A549 (cell line): ENCODE results near the gene CSNK1A1L. TPM values are rescaled to one million over a fixed set of nuclear protein-coding genes. Genes with fewer than 3 reads are reported as not detected.

Experiments used
- ATAC-seq, 2 experiments: fragments of 200-7000 bp in 1 of 2; fragments of >200 bp in 1 of 2; cut with Nextera tagmentation in 1 of 2; cut with Tn5 transposase in 1 of 2; 3 replicates each; pipeline versions ENCODE4 v1.8.0 to v1.9.1; 2018 to 2020; ENCODE audit warnings: mild to moderate bottlenecking in 1 of 2, moderate library complexity in 1 of 2
- CTCF ChIA-PET: fragments of 300-600 bp; sonication (Branson Sonifier 250); formaldehyde crosslinking; extraction: SDS; loops from one replicate; lab custom pipeline; 2021; ENCODE audit warnings: antibody characterized with exemption, inconsistent platforms; lab: Yijun Ruan, JAX
- POLR2A ChIA-PET: fragments of 350-600 bp; formaldehyde crosslinking; extraction: SDS; loops from one replicate; lab custom pipeline; 2021; ENCODE audit warnings: antibody characterized with exemption, inconsistent platforms; lab: Yijun Ruan, JAX
- DNase-seq, 2 experiments: peaks; one replicate each; pipeline versions ENCODE4 v3.0.0 to v3.0.0-alpha.2; 2011 to 2016; ENCODE audit warnings: low read depth in 1 of 2, low spot score in 1 of 2
- FAIRE-seq: peaks from 2 replicates; lab custom pipeline; 2011; peaks lifted over from hg19 to GRCh38; lab: Jason Lieb, UNC
- H3K27ac ChIP-seq, 2 experiments: fragments of >200 bp; sonication (Bioruptor Twin); formaldehyde crosslinking; 3 replicates each; pipeline ENCODE4 v1.5.1; 2016 to 2017
- H3K4me1 ChIP-seq: fragments of >200 bp; sonication (Bioruptor Twin); formaldehyde crosslinking; 3 replicates; pipeline ENCODE4 v1.6.1; 2016
- H3K4me2 ChIP-seq: fragments of >200 bp; sonication (Bioruptor Twin); formaldehyde crosslinking; 3 replicates; pipeline ENCODE4 v1.6.1; 2016
- H3K4me3 ChIP-seq: fragments of >200 bp; sonication (Bioruptor Twin); formaldehyde crosslinking; 3 replicates; pipeline ENCODE4 v1.5.1; 2016
- H3K9me3 ChIP-seq: fragments of >200 bp; sonication (Bioruptor Twin); formaldehyde crosslinking; 3 replicates; pipeline ENCODE4 v1.6.1; 2016
- BHLHE40 ChIP-seq: IDR thresholded peaks from 2 replicates; pipeline ENCODE4 v1.6.1; 2012; ENCODE audit warnings: low read depth, low read length, inconsistent platforms
- CBX8 ChIP-seq: fragments of 200-600 bp; sonication (generic); IDR thresholded peaks from 2 replicates; pipeline ENCODE4 v1.6.1; 2016
- CHD2 ChIP-seq: fragments of 150-350 bp; IDR thresholded peaks from 2 replicates; pipeline ENCODE4 v1.6.1; 2014; ENCODE audit warnings: low read length; ENCODE audit not compliant: partially characterized antibody
- CHD4 ChIP-seq: fragments of 200-600 bp; sonication (generic); IDR thresholded peaks from 2 replicates; pipeline ENCODE4 v1.6.1; 2016; ENCODE audit warnings: antibody characterized with exemption, mild to moderate bottlenecking, borderline replicate concordance
- EHF ChIP-seq: fragments of 250-450 bp; sonication (Bioruptor Pico); IDR thresholded peaks from 2 replicates; pipeline ENCODE4 v1.5.0; 2020; ENCODE audit warnings: mild to moderate bottlenecking
- EHMT2 ChIP-seq: fragments of 200-600 bp; sonication (generic); IDR thresholded peaks from 2 replicates; pipeline ENCODE4 v1.6.1; 2016; ENCODE audit warnings: antibody characterized with exemption, low read depth, mild to moderate bottlenecking, moderate library complexity
- EP300 ChIP-seq, 2 experiments: fragments of >200 bp; sonication (Bioruptor Twin); formaldehyde crosslinking; IDR thresholded peaks; 2 replicates in 1 of 2; 3 replicates in 1 of 2; pipeline ENCODE4 v1.6.1; 2016 to 2017
- FOXS1 ChIP-seq: fragments of 250-450 bp; sonication (Bioruptor Pico); IDR thresholded peaks from 2 replicates; pipeline ENCODE4 v1.5.0; 2020; ENCODE audit warnings: mild to moderate bottlenecking, moderate library complexity
- GATA3 ChIP-seq: IDR thresholded peaks from 2 replicates; pipeline ENCODE4 v1.6.1; 2012; ENCODE audit warnings: borderline replicate concordance
- HDAC2 ChIP-seq: fragments of 200-600 bp; sonication (generic); IDR thresholded peaks from 2 replicates; pipeline ENCODE4 v1.6.1; 2016
- HOXA7 ChIP-seq: fragments of 250-450 bp; sonication (Bioruptor Pico); IDR thresholded peaks from 2 replicates; pipeline ENCODE4 v1.5.0; 2020; ENCODE audit warnings: mild to moderate bottlenecking, moderate library complexity
- JUN ChIP-seq, 2 experiments: fragments of >200 bp; sonication (Bioruptor Twin); formaldehyde crosslinking; IDR thresholded peaks; 2 replicates in 1 of 2; 3 replicates in 1 of 2; pipeline ENCODE4 v1.6.1; 2016 to 2017
- MAFK ChIP-seq: fragments of 450-650 bp; IDR thresholded peaks from 2 replicates; pipeline ENCODE4 v1.6.1; 2014; ENCODE audit not compliant: partially characterized antibody
- NPAS2 ChIP-seq: fragments of 250-450 bp; sonication (Bioruptor Pico); IDR thresholded peaks from 2 replicates; pipeline ENCODE4 v1.8.0; 2022; ENCODE audit warnings: mild to moderate bottlenecking, moderate library complexity, borderline replicate concordance
- NR3C1 ChIP-seq: fragments of >200 bp; sonication (Bioruptor Twin); formaldehyde crosslinking; IDR thresholded peaks from 3 replicates; pipeline ENCODE4 v1.6.1; 2017
- POLR2A ChIP-seq: IDR thresholded peaks from 2 replicates; pipeline ENCODE4 v1.6.1; 2012; ENCODE audit warnings: mild to moderate bottlenecking, low read length
- RARB ChIP-seq: fragments of 250-450 bp; sonication (Bioruptor Pico); IDR thresholded peaks from 2 replicates; pipeline ENCODE4 v1.8.0; 2021; ENCODE audit warnings: mild to moderate bottlenecking, moderate library complexity
- RFX5 ChIP-seq: fragments of 450-650 bp; IDR thresholded peaks from 2 replicates; pipeline ENCODE4 v1.7.1; 2014; ENCODE audit warnings: antibody characterized with exemption, mild to moderate bottlenecking, moderate library complexity
- RNF2 ChIP-seq: fragments of 200-600 bp; sonication (generic); IDR thresholded peaks from 2 replicates; pipeline ENCODE4 v1.6.1; 2016; ENCODE audit warnings: low read depth, mild to moderate bottlenecking, antibody characterized with exemption, moderate library complexity, borderline replicate concordance
- SREBF2 ChIP-seq: fragments of 450-650 bp; IDR thresholded peaks from 2 replicates; pipeline ENCODE4 v1.6.1; 2014; ENCODE audit warnings: mild to moderate bottlenecking, moderate library complexity
- TP53 ChIP-seq: fragments of 250-450 bp; sonication (Bioruptor Pico); IDR thresholded peaks from 2 replicates; pipeline ENCODE4 v1.5.0; 2021; ENCODE audit warnings: mild to moderate bottlenecking, moderate library complexity
- ZNF302 ChIP-seq: fragments of 250-450 bp; sonication (Bioruptor Pico); IDR thresholded peaks from 2 replicates; pipeline ENCODE4 v1.9.0; 2021; ENCODE audit warnings: inconsistent platforms, mild to moderate bottlenecking, moderate library complexity
- WGBS: methylation state at CpG from one replicate; pipeline ENCODE4 v1.1.6; 2017; ENCODE audit errors: missing lambda C conversion rate; 5-methylcytosine and 5-hydroxymethylcytosine counted together
- polyA plus RNA-seq, 4 experiments: library from polyadenylated mRNA; depleted of rRNA in 3 of 4; stranded (reverse); fragments of >200 nt; fragmentation: RNase III in 1 of 4; extraction: RNeasy Plus Mini Kit Qiagen cat#74134 plus additional on column Dnase treatment in 1 of 4; gene quantifications; 2 replicates in 3 of 4; 3 replicates in 1 of 4; pipeline ENCODE4 v1.2.3, GENCODE V29; 2011 to 2017
- TF ChIP-seq, protein P1 (sequence below): fragments of >200 bp; sonication (Bioruptor Twin); formaldehyde crosslinking; IDR thresholded peaks from 3 replicates; pipeline ENCODE4 v1.5.1; 2016
- TF ChIP-seq, protein P2 (sequence below): fragments of >200 bp; sonication (Bioruptor Twin); formaldehyde crosslinking; IDR thresholded peaks from 2 replicates; pipeline ENCODE4 v1.6.1; 2016

Gene CSNK1A1L
- polyA plus RNA-seq, 2 of the 4 experiments (the other 2 are of a cell fraction) = not detected

DNA sequence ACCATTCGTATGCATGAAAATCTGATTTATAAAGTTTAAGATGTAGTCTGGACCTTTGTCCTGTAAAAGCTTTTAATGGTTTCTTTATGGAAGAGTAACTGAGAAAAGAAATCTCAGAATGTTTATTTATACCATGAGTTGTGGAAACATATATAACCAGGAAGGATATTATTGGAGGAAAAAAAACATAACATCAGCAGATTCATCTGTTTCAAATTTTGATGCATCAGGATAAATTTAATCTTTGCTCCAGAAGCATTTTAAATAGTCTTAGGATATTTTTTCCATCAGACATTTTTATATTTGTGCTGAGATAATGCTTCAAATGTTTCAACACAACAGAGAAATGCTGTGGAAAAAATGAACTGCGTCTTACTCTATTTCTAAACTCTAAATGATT, 31.2 kb upstream of the CSNK1A1L start:
- ATAC-seq (no peak), DNase-seq (no peak), FAIRE-seq (no peak)
- TF ChIP-seq EP300 (IDR thresholded peaks at IDR 0.05) = no peak
- TF ChIP-seq MAFK = peak; percentile 9
- ChIA-PET CTCF (no interaction called here), POLR2A (no interaction called here)
- Histone ChIP-seq H3K4me3 (no peak overlapping the region), H3K27ac (no peak overlapping the region), H3K9me3 (no peaks in the 10 kb centered on the region), H3K4me1 (no peaks in the 10 kb centered on the region), H3K4me2 (no peak overlapping the region)
- 52% methylated on average over 2 of the region's 2 CpGs for WGBS

DNA sequence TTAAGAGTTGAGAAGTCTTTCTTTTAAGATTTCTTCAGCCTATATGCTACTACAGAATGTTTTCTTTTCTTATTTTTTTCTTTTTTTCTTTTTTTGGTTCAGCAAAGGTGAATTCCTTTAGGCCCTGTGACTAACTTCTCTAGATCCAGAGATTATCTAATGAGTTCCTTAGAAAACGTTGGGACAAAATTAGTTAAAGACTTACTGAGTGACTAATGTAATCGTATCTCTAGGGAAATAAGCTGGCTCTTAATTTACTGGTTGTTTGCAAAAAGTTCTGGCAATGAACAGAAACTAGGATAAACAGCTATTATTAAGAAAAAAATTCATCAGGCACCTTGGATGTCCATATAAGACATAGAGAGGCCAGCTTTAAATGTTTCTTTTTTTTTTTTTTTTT, 30.7 kb upstream of the CSNK1A1L start:
- CTCF ChIA-PET = no interaction called here
- FAIRE-seq (no peak), ATAC-seq (no peak)
- POLR2A ChIA-PET = no interaction called here
- WGBS = 7% methylated on average over 2 of the region's 2 CpGs
- Histone ChIP-seq H3K4me1 (no peaks in the 10 kb centered on the region), H3K27ac (no peak overlapping the region)
- TF ChIP-seq RARB (CRISPR knock-in tag) (no peak), EP300 (IDR thresholded peaks at IDR 0.05) (no peak), CBX8 (no peak), CHD2 (no peak), TP53 (CRISPR knock-in tag) (no peak), NPAS2 (CRISPR knock-in tag) (no peak), FOXS1 (no peak), ZNF302 (CRISPR knock-in tag) (no peak), EHF (no peak), GATA3 (no peak), BHLHE40 (no peak), HOXA7 (CRISPR knock-in tag) (no peak), POLR2A (no peak), NR3C1 (no peak), SREBF2 (no peak), CHD4 (no peak), EHMT2 (no peak), JUN (IDR thresholded peaks at IDR 0.05) (no peak), RFX5 (no peak)
- TF ChIP-seq, protein P1, sequence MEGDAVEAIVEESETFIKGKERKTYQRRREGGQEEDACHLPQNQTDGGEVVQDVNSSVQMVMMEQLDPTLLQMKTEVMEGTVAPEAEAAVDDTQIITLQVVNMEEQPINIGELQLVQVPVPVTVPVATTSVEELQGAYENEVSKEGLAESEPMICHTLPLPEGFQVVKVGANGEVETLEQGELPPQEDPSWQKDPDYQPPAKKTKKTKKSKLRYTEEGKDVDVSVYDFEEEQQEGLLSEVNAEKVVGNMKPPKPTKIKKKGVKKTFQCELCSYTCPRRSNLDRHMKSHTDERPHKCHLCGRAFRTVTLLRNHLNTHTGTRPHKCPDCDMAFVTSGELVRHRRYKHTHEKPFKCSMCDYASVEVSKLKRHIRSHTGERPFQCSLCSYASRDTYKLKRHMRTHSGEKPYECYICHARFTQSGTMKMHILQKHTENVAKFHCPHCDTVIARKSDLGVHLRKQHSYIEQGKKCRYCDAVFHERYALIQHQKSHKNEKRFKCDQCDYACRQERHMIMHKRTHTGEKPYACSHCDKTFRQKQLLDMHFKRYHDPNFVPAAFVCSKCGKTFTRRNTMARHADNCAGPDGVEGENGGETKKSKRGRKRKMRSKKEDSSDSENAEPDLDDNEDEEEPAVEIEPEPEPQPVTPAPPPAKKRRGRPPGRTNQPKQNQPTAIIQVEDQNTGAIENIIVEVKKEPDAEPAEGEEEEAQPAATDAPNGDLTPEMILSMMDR = no peak
- TF ChIP-seq, all 56 proteins: peak for 0
- DNase-seq = no peak
- Histone ChIP-seq H3K4me2 (no peak overlapping the region), H3K9me3 (no peaks in the 10 kb centered on the region), H3K4me3 (no peak overlapping the region)

DNA sequence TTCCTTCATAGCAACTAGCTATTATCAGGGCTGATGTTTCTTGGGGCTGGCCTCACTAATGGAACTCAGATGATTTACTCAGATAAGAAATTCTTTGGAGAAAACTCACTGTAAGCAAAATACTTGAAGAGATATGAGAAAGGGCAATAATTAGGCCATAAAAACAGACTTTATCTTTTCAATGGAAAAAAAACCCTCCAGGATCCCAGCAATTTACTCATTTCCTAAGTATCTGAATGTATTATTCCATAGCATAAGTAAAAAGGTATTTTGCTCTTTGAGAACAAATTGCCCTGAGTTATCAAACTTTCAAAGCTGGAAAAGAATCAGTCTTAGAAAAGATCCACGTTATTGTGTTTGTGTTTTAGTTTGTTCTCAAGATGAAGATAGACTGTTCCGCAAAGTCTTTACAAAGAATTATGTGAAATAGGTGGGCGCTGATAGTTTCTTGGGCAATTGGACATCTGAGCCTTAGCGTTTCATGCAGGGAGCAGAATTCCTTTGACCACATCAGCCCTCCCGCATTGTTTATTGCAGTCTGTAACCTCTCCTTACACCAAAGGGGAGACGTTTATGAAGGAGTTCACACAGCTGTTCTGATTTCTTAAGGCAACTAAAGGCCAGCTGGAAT, 29.1 kb upstream of the CSNK1A1L start:
- DNase-seq = no peak
- FAIRE-seq = no peak
- POLR2A ChIA-PET = no interaction called here
- CTCF ChIA-PET = interaction anchor here (1.2 kb wide), 1 partner anchor 465 kb away, joined by 3 read pairs; no protein-coding TSS in a partner anchor
- no peak for ATAC-seq
- Histone ChIP-seq H3K4me2 (no peak overlapping the region), H3K4me1 (no peaks in the 10 kb centered on the region), H3K4me3 (no peak overlapping the region), H3K9me3 (no peaks in the 10 kb centered on the region), H3K27ac (no peak overlapping the region)
- 31% methylated on average over 6 of the region's 6 CpGs for WGBS
- TF ChIP-seq HDAC2 (no peak), EHMT2 (no peak), EHF (no peak), RNF2 (no peak)
- TF ChIP-seq, protein P2, sequence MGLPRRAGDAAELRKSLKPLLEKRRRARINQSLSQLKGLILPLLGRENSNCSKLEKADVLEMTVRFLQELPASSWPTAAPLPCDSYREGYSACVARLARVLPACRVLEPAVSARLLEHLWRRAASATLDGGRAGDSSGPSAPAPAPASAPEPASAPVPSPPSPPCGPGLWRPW = no peak
